CD4-positive, alpha-beta memory T cell (primary cell): ENCODE results near the gene BTRC. TPM values are rescaled to one million over a fixed set of nuclear protein-coding genes. Genes with fewer than 3 reads are reported as not detected.

ENCODE experiments used
- CTCF ChIA-PET: fragments of 350-600 bp; sonication (Branson Sonifier 250); formaldehyde crosslinking; loops from one replicate; lab custom pipeline; 2021; ENCODE audit warnings: inconsistent platforms; ENCODE audit not compliant: partially characterized antibody; lab: Charles Lee
- POLR2A ChIA-PET: fragments of 350-600 bp; sonication (Branson Sonifier 250); formaldehyde crosslinking; loops from one replicate; lab custom pipeline; 2021; ENCODE audit not compliant: partially characterized antibody; lab: Charles Lee
- DNase-seq, 5 donors: peaks; one replicate each; pipeline versions ENCODE4 v3.0.0 to v3.0.0-alpha.2; 2020 to 2022; ENCODE audit warnings: mixed read lengths in 1 of 5
- H3K27ac ChIP-seq: one replicate; pipeline ENCODE4 v1.7.0; 2013; ENCODE audit warnings: low read depth, low read length
- H3K27me3 ChIP-seq: 2 replicates; pipeline ENCODE4 v1.7.0; 2013; ENCODE audit warnings: mild to moderate bottlenecking, low read length, moderate library complexity; ENCODE audit not compliant: insufficient read depth
- H3K36me3 ChIP-seq: 2 replicates; pipeline ENCODE4 v1.7.0; 2013; ENCODE audit warnings: mild to moderate bottlenecking, low read length, moderate library complexity; ENCODE audit not compliant: insufficient read depth
- H3K4me1 ChIP-seq: 2 replicates; pipeline ENCODE4 v1.7.0; 2013; ENCODE audit warnings: mild to moderate bottlenecking, low read length, moderate library complexity; ENCODE audit not compliant: insufficient read depth
- H3K4me3 ChIP-seq, 2 donors: one replicate each; pipeline ENCODE4 v1.7.0; 2013; ENCODE audit warnings: low read length in 2 of 2, mild to moderate bottlenecking in 1 of 2
- H3K9me3 ChIP-seq, 2 donors: one replicate each; pipeline ENCODE4 v1.7.0; 2013; ENCODE audit warnings: low read length in 2 of 2, control low read depth in 1 of 2; ENCODE audit not compliant: control insufficient read depth in 1 of 2
- H3K27ac Mint-ChIP-seq, 7 donors: one replicate each; pipeline ENCODE4 v1.8.0; 2020 to 2021; ENCODE audit warnings: mixed read lengths in 7 of 7, mild to moderate bottlenecking in 6 of 7, inconsistent platforms in 3 of 7, moderate library complexity in 3 of 7
- H3K27me3 Mint-ChIP-seq, 2 donors: one replicate each; pipeline ENCODE4 v1.8.0; 2020 to 2021; ENCODE audit warnings: mixed read lengths in 2 of 2
- H3K36me3 Mint-ChIP-seq, 2 donors: one replicate each; pipeline ENCODE4 v1.8.0; 2020 to 2021; ENCODE audit warnings: mixed read lengths in 2 of 2, inconsistent platforms in 1 of 2, mild to moderate bottlenecking in 1 of 2
- H3K4me1 Mint-ChIP-seq, 4 donors: one replicate each; pipeline ENCODE4 v1.8.0; 2020 to 2021; ENCODE audit warnings: mixed read lengths in 4 of 4, mild to moderate bottlenecking in 1 of 4
- H3K4me3 Mint-ChIP-seq, 8 donors: one replicate each; pipeline ENCODE4 v1.8.0; 2020 to 2021; ENCODE audit warnings: mixed read lengths in 8 of 8, mild to moderate bottlenecking in 7 of 8, moderate library complexity in 6 of 8, inconsistent platforms in 3 of 8
- H3K9me3 Mint-ChIP-seq, 8 donors: one replicate each; pipeline ENCODE4 v1.8.0; 2020 to 2021; ENCODE audit warnings: mixed read lengths in 8 of 8, mild to moderate bottlenecking in 5 of 8, inconsistent platforms in 3 of 8, moderate library complexity in 1 of 8
- intact Hi-C: fragments of 100-400 bp; cut with micrococcal nuclease; formaldehyde crosslinking; loops from one replicate; pipeline ENCODE4 v1.15.1; 2023
- microRNA-seq: library from miRNA; unstranded; fragments of <30 nt; microRNA quantifications from one replicate; pipeline ENCODE4 v1.2.0, GENCODE V29; 2021; ENCODE audit warnings: borderline replicate concordance, borderline number of aligned reads, borderline microRNAs expressed, mixed read lengths
- polyA plus RNA-seq, 2 donors: library from polyadenylated mRNA; unstranded; fragments of 300-500 nt; fragmentation: Illumina TruSeq; gene quantifications; one replicate each; pipeline ENCODE4 v1.2.3, GENCODE V29; 2021
- total RNA-seq, 2 experiments: library from RNA; stranded (reverse); gene quantifications; one replicate each; pipeline ENCODE4 v1.2.3, GENCODE V29; 2021

The BTRC gene
- total and polyA plus RNA-seq, 4 experiments from 2014 or later = 6.7 to 21.3 (median 16.0) TPM

GRCh38 chr10:101597091-101597900 is 243.3 kb downstream of the BTRC start:
- intact Hi-C loops = no loop called here
- DNase-seq = no peak
- H3K36me3 ChIP-seq = no peaks in the 10 kb centered on the region
- H3K27me3 ChIP-seq = no peaks in the 10 kb centered on the region
- ChIA-PET CTCF (no interaction called here), POLR2A (no interaction called here)
- Mint-ChIP-seq H3K27me3 (no peaks in the 10 kb centered on the region), H3K27ac (peak overlapping the region in 1 of 7 donors; percentile 48), H3K4me3 (no peak overlapping the region), H3K36me3 (peaks cover 0 to 1% of the 10 kb centered on the region in 2 donors), H3K4me1 (no peaks in the 10 kb centered on the region), H3K9me3 (no peaks in the 10 kb centered on the region)
- no peak overlapping the region for H3K4me3 ChIP-seq
- no peaks in the 10 kb centered on the region for H3K4me1 ChIP-seq
- H3K27ac ChIP-seq = no peak overlapping the region
- no peaks in the 10 kb centered on the region for H3K9me3 ChIP-seq

GRCh38 chr10:101601541-101601940 is 247.6 kb downstream of the BTRC start:
- peaks cover under 1% of the 10 kb centered on the region for H3K36me3 ChIP-seq
- no peak for DNase-seq
- Mint-ChIP-seq H3K27ac (peak overlapping the region in 2 of 7 donors; percentile 27 to 75), H3K27me3 (no peaks in the 10 kb centered on the region), H3K4me3 (no peak overlapping the region), H3K4me1 (no peaks in the 10 kb centered on the region), H3K9me3 (no peaks in the 10 kb centered on the region), H3K36me3 (peaks cover 8 to 21% of the 10 kb centered on the region in 2 donors)
- H3K27me3 ChIP-seq = no peaks in the 10 kb centered on the region
- ChIA-PET CTCF (interaction anchor here (1.2 to 3.2 kb wide), 3 partner anchors 14 to 180 kb away, joined by 3 to 26 read pairs (median 4); no protein-coding TSS in a partner anchor), POLR2A (no interaction called here)
- intact Hi-C loops = no loop called here
- no peak overlapping the region for H3K4me3 ChIP-seq
- no peaks in the 10 kb centered on the region for H3K9me3 ChIP-seq
- H3K4me1 ChIP-seq = no peaks in the 10 kb centered on the region
- no peak overlapping the region for H3K27ac ChIP-seq

GRCh38 chr10:101602761-101603398 is 248.9 kb downstream of the BTRC start:
- H3K4me3 Mint-ChIP-seq = no peak overlapping the region
- Histone ChIP-seq H3K4me1 (no peaks in the 10 kb centered on the region), H3K9me3 (no peaks in the 10 kb centered on the region), H3K27ac (no peak overlapping the region), H3K4me3 (no peak overlapping the region), H3K27me3 (no peaks in the 10 kb centered on the region), H3K36me3 (peaks cover 3% of the 10 kb centered on the region)
- H3K36me3 Mint-ChIP-seq = peaks cover 11 to 28% of the 10 kb centered on the region in 2 donors
- peaks cover 0 to 2% (median 0%) of the 10 kb centered on the region in 8 donors for H3K9me3 Mint-ChIP-seq
- DNase-seq = peak; percentile 33 to 58 (median 41)
- intact Hi-C loops = loop anchor here (1.0 to 2.0 kb wide), 2 partner anchors 178 to 238 kb away; no protein-coding TSS in a partner anchor
- POLR2A ChIA-PET = no interaction called here
- no peaks in the 10 kb centered on the region for H3K27me3 Mint-ChIP-seq
- CTCF ChIA-PET = interaction anchor here (0.6 to 3.2 kb wide), 13 partner anchors 10 to 407 kb away, joined by 3 to 26 read pairs (median 3); partner anchors contain the start of genes DPCD, NPM3 and POLL
- H3K4me1 Mint-ChIP-seq = no peaks in the 10 kb centered on the region
- H3K27ac Mint-ChIP-seq = peak overlapping the region in 3 of 7 donors; percentile 4 to 31 (median 27)

Small RNAs within 50 kb of the gene (microRNA-seq; reads per million reads assigned to microRNA genes)
- gene MIR3158-1 = not detected
- gene MIR3158-2 = not detected

Other genes starting within 250 kb of the BTRC start
- not detected for gene TLX1, start 222.9 kb upstream of the BTRC start, total RNA-seq
- gene TLX1, start 222.9 kb upstream of the BTRC start, polyA plus RNA-seq = not detected
- gene LBX1, start 124.7 kb upstream of the BTRC start, total RNA-seq = not detected
- not detected for gene LBX1, start 124.7 kb upstream of the BTRC start, polyA plus RNA-seq
- gene POLL, start 234.1 kb downstream of the BTRC start, total RNA-seq = 10 to 100 TPM; 57.0 to 59.3 TPM
- gene POLL, start 234.1 kb downstream of the BTRC start, polyA plus RNA-seq = 10 to 100 TPM in 1 of 2 donors, 1 to 10 TPM in 1; 9.2 to 13.0 TPM
- 1 to 10 TPM; 1.0 to 1.2 TPM for gene DPCD, start 234.2 kb downstream of the BTRC start, total RNA-seq
- gene DPCD, start 234.2 kb downstream of the BTRC start, polyA plus RNA-seq = 1 to 10 TPM; 1.4 to 1.9 TPM